Stimulated activated naive CD8-positive, alpha-beta T cell treated with anti-CD3 and anti-CD28 coated beads, Interleukin-15, Interleukin-2, amounts not matched to agents 100 ng/mL and 50 ng/mL, for 24 hours (primary cell): ENCODE results near the gene NUP153.
"Not testable (repeated sequence)": the region's sequence is repeated elsewhere in the genome, so short reads cannot be mapped to it uniquely, and the experiment has no call there.

Experiments
- H3K27ac Mint-ChIP-seq: one replicate; pipeline ENCODE4 v1.8.0; 2021; ENCODE audit warnings: mild to moderate bottlenecking, mixed read lengths
- H3K27me3 Mint-ChIP-seq: one replicate; pipeline ENCODE4 v1.8.0; 2021; ENCODE audit warnings: mixed read lengths
- H3K36me3 Mint-ChIP-seq: one replicate; pipeline ENCODE4 v1.8.0; 2021; ENCODE audit warnings: low read depth, mixed read lengths
- H3K4me1 Mint-ChIP-seq: one replicate; pipeline ENCODE4 v1.8.0; 2021; ENCODE audit warnings: low read depth, mixed read lengths
- H3K4me3 Mint-ChIP-seq: one replicate; pipeline ENCODE4 v1.8.0; 2021; ENCODE audit warnings: mild to moderate bottlenecking, mixed read lengths
- H3K9me3 Mint-ChIP-seq: one replicate; pipeline ENCODE4 v1.8.0; 2021; ENCODE audit warnings: mixed read lengths

The NUP153 gene

DNA sequence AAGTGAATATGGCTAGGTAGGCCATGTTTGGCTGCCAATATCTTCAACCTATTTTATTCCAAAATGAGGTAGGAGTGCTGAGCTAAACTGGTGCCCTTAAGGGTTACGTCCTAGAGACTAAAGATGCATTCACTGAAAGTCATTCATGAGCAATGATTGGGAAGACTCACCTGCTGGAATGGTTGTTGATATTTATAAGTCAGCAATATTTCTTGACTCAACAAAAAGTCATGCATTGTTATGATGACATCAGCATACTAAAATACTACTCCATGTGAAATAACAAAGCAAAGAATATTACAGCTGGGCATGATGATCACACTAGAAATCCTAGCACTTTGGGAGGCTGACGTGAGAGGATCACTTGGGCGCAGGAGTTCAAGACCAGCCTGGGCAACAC lies 17.6 kb upstream of the NUP153 start:
- Mint-ChIP-seq H3K4me3 (no peak overlapping the region), H3K36me3 (no peaks in the 10 kb centered on the region), H3K27ac (no peak overlapping the region), H3K4me1 (no peaks in the 10 kb centered on the region), H3K9me3 (peaks cover 2% of the 10 kb centered on the region), H3K27me3 (no peaks in the 10 kb centered on the region)

DNA sequence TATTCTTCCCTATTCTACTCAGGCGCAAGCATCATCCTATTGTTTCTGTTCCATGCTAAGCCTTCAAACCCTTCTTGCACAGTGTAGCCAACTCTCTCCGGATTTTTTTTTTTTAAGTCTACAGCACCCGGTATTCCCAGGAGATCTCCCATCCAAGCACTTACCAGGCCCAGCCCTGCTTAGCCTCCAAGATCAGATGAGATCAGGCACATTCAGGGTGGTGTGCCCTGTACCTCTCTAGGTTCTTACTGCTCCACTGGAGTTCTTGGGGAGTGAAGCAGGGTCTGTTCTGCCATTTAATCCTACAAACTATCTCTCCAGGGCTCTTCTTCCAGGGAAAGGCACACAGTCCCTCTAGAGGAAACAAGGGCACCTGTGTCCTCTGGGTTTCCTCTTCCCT lies 14.9 kb upstream of the NUP153 start:
- Mint-ChIP-seq H3K27ac (no peak overlapping the region), H3K4me1 (no peaks in the 10 kb centered on the region), H3K9me3 (no peaks in the 10 kb centered on the region), H3K27me3 (no peaks in the 10 kb centered on the region), H3K36me3 (no peaks in the 10 kb centered on the region), H3K4me3 (no peak overlapping the region)

DNA sequence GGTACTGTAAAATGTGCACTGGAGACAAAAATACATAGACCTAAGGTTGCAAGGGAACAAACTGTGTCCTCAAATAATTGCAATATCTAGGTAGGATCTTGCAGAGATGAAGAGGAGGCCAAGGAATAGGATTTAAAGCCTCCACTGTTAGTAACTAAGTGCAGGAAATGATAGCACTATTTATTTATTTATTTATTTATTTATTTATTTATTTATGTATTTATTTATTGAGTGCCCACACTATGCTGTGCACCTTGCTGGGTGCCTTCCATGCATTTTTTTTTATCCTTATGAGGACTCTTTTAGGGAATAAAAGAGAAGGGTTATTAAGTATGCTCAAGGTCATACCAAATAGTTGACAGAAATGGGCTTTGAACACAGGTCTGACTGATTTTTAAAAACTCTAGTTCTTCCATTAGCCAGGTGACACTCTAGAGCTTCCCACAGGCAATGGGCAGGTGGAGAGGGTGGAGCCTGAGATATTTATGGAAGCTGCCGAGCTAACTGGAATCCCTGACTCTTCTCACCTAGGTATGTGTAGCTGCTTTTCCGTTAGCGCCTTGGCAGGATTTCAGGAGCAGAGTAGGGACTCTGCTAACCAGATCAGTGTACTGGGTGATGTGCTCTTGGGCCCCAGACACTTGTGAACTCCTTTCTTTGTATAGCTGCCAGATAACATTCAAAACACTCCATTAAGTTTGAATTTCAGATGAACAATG lies 12.8 kb upstream of the NUP153 start:
- no peaks in the 10 kb centered on the region for H3K9me3 Mint-ChIP-seq
- H3K4me1 Mint-ChIP-seq, result peaks cover 11% of the 10 kb centered on the region
- H3K27me3 Mint-ChIP-seq, result no peaks in the 10 kb centered on the region

DNA sequence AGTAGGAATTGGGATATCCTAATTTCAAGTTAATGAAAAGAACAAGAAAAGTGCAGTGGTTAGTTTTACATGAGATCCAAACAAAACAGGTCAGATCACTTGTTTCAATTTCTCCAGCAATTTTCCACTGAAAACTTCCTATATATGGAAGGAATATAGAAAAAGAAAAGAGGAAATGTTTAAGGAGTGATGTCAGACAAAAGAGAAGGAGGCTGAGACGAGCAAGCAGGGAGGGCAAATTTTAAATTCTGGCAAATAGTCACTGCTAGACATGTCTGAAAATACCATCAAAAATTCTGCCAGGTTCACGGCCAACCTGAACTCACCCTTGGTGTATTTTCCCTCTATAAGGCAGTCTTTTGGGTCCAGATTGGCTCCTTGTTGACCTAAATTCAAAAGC lies 9.5 kb upstream of the NUP153 start:
- Mint-ChIP-seq H3K36me3 (no peaks in the 10 kb centered on the region), H3K27ac (no peak overlapping the region)

More for the DNA sequence above, 12.8 kb upstream of the NUP153 start:
- no peak overlapping the region for H3K27ac Mint-ChIP-seq
- no peaks in the 10 kb centered on the region for H3K36me3 Mint-ChIP-seq
- H3K4me3 Mint-ChIP-seq, result no peak overlapping the region

GRCh38 chr6:17714879-17715851 lies 8.4 kb upstream of the NUP153 start:
- Mint-ChIP-seq H3K36me3 (no peaks in the 10 kb centered on the region), H3K4me1 (peaks cover 16% of the 10 kb centered on the region), H3K9me3 (no peaks in the 10 kb centered on the region), H3K4me3 (peak overlapping the region; percentile 56), H3K27me3 (no peaks in the 10 kb centered on the region), H3K27ac (peak overlapping the region; percentile 59)

More for the DNA sequence above, 9.5 kb upstream of the NUP153 start:
- Mint-ChIP-seq H3K4me1 (peaks cover 16% of the 10 kb centered on the region), H3K27me3 (no peaks in the 10 kb centered on the region), H3K4me3 (no peak overlapping the region), H3K9me3 (no peaks in the 10 kb centered on the region)

DNA sequence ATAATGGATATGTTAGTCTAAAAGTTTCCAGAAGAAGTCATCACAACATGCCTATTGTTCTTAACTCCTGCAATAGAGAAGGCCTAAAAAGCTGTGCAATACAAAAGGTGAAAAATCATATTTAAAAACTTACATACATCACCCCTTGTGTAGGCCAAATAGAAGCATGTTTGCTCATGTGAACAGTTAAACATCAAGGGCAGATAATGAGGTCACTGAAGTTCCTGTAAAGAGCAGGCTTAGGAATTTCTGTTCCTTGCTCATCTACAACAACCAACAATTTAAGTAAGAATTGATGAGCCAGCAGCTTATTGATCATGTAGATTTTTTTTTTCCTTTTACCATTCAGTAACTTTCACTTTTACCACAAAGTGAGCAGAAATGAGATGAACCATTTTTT lies 7.5 kb upstream of the NUP153 start:
- H3K9me3 Mint-ChIP-seq, result no peaks in the 10 kb centered on the region
- H3K27me3 Mint-ChIP-seq, result no peaks in the 10 kb centered on the region
- H3K27ac Mint-ChIP-seq, result no peak overlapping the region
- no peak overlapping the region for H3K4me3 Mint-ChIP-seq
- peaks cover 5% of the 10 kb centered on the region for H3K36me3 Mint-ChIP-seq
- H3K4me1 Mint-ChIP-seq, result peaks cover 16% of the 10 kb centered on the region

DNA sequence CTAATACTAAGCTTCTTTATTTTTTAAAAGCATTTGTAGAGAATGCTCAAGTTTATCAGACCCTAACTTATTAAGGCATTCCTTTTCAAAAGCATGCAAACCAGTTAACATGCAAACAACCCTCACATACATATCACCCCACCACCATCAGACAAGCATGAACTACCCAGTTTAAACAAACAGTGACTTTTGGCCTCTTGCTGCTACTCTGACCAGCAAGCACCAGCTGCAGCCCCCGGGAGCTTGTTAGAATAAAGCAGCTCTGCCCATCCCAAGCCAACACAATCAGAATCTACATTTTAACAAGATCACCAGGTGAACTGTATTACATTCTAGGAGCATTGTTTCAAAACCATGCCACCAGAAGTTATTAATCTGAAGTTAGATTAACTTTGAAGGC lies 5.9 kb upstream of the NUP153 start:
- Mint-ChIP-seq H3K4me1 (peaks cover 18% of the 10 kb centered on the region), H3K9me3 (no peaks in the 10 kb centered on the region), H3K27ac (no peak overlapping the region), H3K27me3 (no peaks in the 10 kb centered on the region), H3K36me3 (peaks cover 18% of the 10 kb centered on the region), H3K4me3 (no peak overlapping the region)

GRCh38 chr6:17710331-17710730 lies 3.6 kb upstream of the NUP153 start:
- H3K9me3 Mint-ChIP-seq, result no peaks in the 10 kb centered on the region
- H3K27ac Mint-ChIP-seq, result no peak overlapping the region
- H3K36me3 Mint-ChIP-seq, result peaks cover 28% of the 10 kb centered on the region
- H3K27me3 Mint-ChIP-seq, result no peaks in the 10 kb centered on the region
- no peak overlapping the region for H3K4me3 Mint-ChIP-seq
- peaks cover 29% of the 10 kb centered on the region for H3K4me1 Mint-ChIP-seq

DNA sequence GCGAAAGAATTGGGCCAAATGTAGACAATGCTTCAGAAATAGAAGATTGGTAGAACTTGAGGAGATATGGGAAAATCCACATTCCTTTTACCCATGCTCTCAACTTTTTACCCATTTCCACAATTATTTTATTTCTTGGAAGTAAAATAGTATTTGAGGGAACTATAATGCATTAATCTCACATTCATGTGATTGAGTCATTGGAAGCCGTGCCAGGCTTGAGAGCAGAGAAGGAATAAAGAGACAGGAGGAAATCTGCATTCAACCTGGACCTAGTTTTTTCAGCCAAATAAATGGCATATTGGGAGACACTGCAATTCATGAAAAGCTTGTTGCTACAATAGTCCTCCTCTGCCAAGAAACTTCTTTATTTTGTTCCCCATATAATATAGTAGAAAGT lies 2.8 kb upstream of the NUP153 start:
- Mint-ChIP-seq H3K9me3 (no peaks in the 10 kb centered on the region), H3K27me3 (no peaks in the 10 kb centered on the region), H3K4me1 (peaks cover 22% of the 10 kb centered on the region), H3K36me3 (peaks cover 29% of the 10 kb centered on the region), H3K27ac (no peak overlapping the region), H3K4me3 (no peak overlapping the region)

DNA sequence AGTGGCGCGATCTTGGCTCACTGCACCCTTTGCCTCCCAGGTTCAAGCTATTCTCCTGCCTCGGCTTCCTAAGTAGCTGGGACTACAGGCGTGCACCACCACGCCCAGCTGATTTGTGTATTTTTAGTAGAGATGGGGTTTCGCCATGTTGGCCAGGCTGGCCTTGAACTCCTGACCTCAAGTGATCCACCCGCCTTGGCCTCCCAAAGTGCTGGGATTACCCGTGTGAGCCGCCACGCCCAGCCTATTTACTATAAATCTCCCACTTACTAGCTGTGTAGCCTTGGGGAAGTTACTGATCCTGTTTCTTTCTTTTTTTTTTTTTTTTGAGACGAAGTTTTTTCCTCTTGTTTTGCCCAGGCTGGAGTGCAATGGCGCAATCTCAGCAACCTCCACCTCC lies 1.3 kb upstream of the NUP153 start:
- Mint-ChIP-seq H3K4me1 (peaks cover 30% of the 10 kb centered on the region), H3K36me3 (peaks cover 38% of the 10 kb centered on the region), H3K4me3 (peak overlapping the region; percentile 96)
- H3K27me3 Mint-ChIP-seq, H3K27ac Mint-ChIP-seq, H3K9me3 Mint-ChIP-seq: not testable (repeated sequence)

GRCh38 chr6:17707371-17707651 lies 586 bp upstream of the NUP153 start:
- no peaks in the 10 kb centered on the region for H3K9me3 Mint-ChIP-seq
- peak overlapping the region; percentile 97 for H3K27ac Mint-ChIP-seq
- peaks cover 38% of the 10 kb centered on the region for H3K36me3 Mint-ChIP-seq
- H3K27me3 Mint-ChIP-seq, result no peaks in the 10 kb centered on the region
- H3K4me1 Mint-ChIP-seq, result peaks cover 37% of the 10 kb centered on the region
- H3K4me3 Mint-ChIP-seq, result peak overlapping the region; percentile 96

GRCh38 chr6:17705778-17706579 lies 746 bp downstream of the NUP153 start:
- Mint-ChIP-seq H3K27ac (peak overlapping the region; percentile 97), H3K36me3 (peaks cover 42% of the 10 kb centered on the region), H3K9me3 (no peaks in the 10 kb centered on the region), H3K4me1 (peaks cover 48% of the 10 kb centered on the region), H3K27me3 (no peaks in the 10 kb centered on the region), H3K4me3 (peak overlapping the region; percentile 96)

DNA sequence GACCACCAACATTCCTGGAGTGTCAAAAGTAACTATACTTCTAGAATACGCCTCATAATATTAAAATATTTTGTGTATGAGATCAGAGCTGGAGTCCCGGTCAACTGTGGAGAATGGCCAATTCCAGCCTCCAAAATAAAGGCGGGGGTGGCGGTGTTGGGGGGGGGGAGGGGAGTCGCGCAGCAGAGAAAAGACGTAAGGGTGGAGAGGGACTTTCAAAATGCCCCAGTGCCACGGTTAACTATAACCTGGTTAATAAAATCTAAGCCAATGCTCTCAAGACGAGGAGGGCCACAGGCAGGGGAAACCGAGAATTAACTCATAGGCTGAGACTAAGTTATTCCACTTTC lies 1.3 kb downstream of the NUP153 start:
- Mint-ChIP-seq H3K36me3 (peaks cover 42% of the 10 kb centered on the region), H3K4me3 (peak overlapping the region; percentile 96), H3K4me1 (peaks cover 54% of the 10 kb centered on the region), H3K27me3 (no peaks in the 10 kb centered on the region), H3K27ac (peak overlapping the region; percentile 97), H3K9me3 (no peaks in the 10 kb centered on the region)

DNA sequence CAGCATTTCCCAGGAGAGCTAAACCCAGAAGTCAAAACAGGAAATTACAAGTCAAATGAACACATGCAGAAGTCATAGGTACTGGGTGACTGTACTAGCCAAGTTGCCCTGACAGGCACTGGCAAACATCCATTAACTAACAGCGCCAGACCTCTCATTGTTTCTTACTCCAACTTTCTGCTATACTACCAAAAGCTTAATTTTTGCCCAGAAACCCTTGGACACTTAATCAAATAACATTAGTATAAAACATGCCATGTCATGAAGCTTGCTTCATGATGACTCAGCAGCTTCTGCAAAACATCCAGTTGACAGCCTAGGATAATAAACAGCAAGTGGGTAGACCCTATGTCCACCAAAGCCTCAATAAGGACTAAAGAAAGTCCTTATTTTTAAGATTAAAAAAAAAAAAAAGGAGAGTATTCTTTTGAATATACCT lies 3.5 kb downstream of the NUP153 start:
- H3K27me3 Mint-ChIP-seq, result no peaks in the 10 kb centered on the region
- H3K9me3 Mint-ChIP-seq, result no peaks in the 10 kb centered on the region
- peaks cover 66% of the 10 kb centered on the region for H3K4me1 Mint-ChIP-seq
- peak overlapping the region; percentile 96 for H3K4me3 Mint-ChIP-seq
- peak overlapping the region; percentile 83 for H3K27ac Mint-ChIP-seq
- peaks cover 30% of the 10 kb centered on the region for H3K36me3 Mint-ChIP-seq
